NT2/D1 (cell line): ENCODE measurements around the gene ERFE.

Experiments used
- SUZ12 ChIP-seq: IDR thresholded peaks from 2 replicates; pipeline ENCODE4 v1.6.1; 2011; ENCODE audit not compliant: insufficient read length, insufficient read depth; ENCODE audit errors: extremely low read depth
- YY1 ChIP-seq: IDR thresholded peaks from 2 replicates; pipeline ENCODE4 v1.6.1; 2011; ENCODE audit not compliant: insufficient read length, insufficient read depth

- no peak for TF ChIP-seq SUZ12
- no peak for TF ChIP-seq YY1
Measured at GRCh38 chr2:238155761-238156694, 2.7 kb upstream of the ERFE start.
